ENCODE results near the gene MINDY4. TPM values are rescaled to one million over a fixed set of nuclear protein-coding genes. Genes with fewer than 3 reads are reported as not detected.

The MINDY4 gene
- total RNA-seq, 1 donor from 2014 or later: 4.7 TPM

DNA sequence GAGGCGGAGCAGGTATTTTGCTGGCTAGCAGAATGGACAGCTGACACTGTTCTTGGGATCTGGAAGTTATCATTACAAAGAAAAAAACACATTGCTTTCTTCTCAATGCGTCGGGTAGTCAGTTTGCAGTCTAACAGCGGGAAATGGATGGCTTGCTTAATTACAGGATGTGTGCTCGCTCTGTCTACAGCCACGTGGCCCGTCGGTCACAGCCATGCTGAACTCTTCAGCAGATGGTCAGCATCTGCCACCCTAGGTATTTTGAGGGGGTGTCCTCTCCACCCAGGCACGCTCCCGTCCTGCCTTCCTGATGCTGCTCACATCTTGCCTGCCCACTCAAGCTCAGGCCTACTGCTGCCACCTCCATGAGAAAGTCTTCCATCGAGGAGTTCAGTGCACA, 39.6 kb upstream of the MINDY4 start:
- no peak overlapping the region for H3K4me3 Mint-ChIP-seq (ENCODE audit: unreplicated experiment)
- H3K4me1 Mint-ChIP-seq (ENCODE audit: unreplicated experiment): peaks cover 5% of the 10 kb centered on the region
- H3K36me3 Mint-ChIP-seq (ENCODE audit: low read depth, unreplicated experiment): no peaks in the 10 kb centered on the region
- no peak overlapping the region for H3K27ac Mint-ChIP-seq (ENCODE audit: unreplicated experiment)
- H3K27me3 Mint-ChIP-seq (ENCODE audit: unreplicated experiment): peaks cover 9% of the 10 kb centered on the region
- DNase-seq (ENCODE audit: low spot score): no peak
- TF ChIP-seq, protein P1, sequence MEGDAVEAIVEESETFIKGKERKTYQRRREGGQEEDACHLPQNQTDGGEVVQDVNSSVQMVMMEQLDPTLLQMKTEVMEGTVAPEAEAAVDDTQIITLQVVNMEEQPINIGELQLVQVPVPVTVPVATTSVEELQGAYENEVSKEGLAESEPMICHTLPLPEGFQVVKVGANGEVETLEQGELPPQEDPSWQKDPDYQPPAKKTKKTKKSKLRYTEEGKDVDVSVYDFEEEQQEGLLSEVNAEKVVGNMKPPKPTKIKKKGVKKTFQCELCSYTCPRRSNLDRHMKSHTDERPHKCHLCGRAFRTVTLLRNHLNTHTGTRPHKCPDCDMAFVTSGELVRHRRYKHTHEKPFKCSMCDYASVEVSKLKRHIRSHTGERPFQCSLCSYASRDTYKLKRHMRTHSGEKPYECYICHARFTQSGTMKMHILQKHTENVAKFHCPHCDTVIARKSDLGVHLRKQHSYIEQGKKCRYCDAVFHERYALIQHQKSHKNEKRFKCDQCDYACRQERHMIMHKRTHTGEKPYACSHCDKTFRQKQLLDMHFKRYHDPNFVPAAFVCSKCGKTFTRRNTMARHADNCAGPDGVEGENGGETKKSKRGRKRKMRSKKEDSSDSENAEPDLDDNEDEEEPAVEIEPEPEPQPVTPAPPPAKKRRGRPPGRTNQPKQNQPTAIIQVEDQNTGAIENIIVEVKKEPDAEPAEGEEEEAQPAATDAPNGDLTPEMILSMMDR (IDR thresholded peaks at IDR 0.05; ENCODE audit: unreplicated experiment): no peak
- no peaks in the 10 kb centered on the region for H3K9me3 Mint-ChIP-seq (ENCODE audit: unreplicated experiment)

- TF ChIP-seq, protein P1 (IDR thresholded peaks at IDR 0.05; ENCODE audit: unreplicated experiment): no peak
- Mint-ChIP-seq H3K27me3 (ENCODE audit: unreplicated experiment) (peaks cover 9% of the 10 kb centered on the region), H3K36me3 (ENCODE audit: low read depth, unreplicated experiment) (no peaks in the 10 kb centered on the region), H3K27ac (ENCODE audit: unreplicated experiment) (no peak overlapping the region), H3K4me1 (ENCODE audit: unreplicated experiment) (peaks cover 5% of the 10 kb centered on the region), H3K4me3 (ENCODE audit: unreplicated experiment) (no peak overlapping the region), H3K9me3 (ENCODE audit: unreplicated experiment) (no peaks in the 10 kb centered on the region)
- no peak for DNase-seq (ENCODE audit: low spot score)
Measured at GRCh38 chr7:30732606-30733005, 38.6 kb upstream of the MINDY4 start.

GRCh38 chr7:30733216-30733615, 38.0 kb upstream of the MINDY4 start:
- peaks cover 7% of the 10 kb centered on the region for H3K27me3 Mint-ChIP-seq (ENCODE audit: unreplicated experiment)
- H3K27ac Mint-ChIP-seq (ENCODE audit: unreplicated experiment): no peak overlapping the region
- H3K4me1 Mint-ChIP-seq (ENCODE audit: unreplicated experiment): peaks cover 5% of the 10 kb centered on the region
- H3K4me3 Mint-ChIP-seq (ENCODE audit: unreplicated experiment): no peak overlapping the region
- DNase-seq (ENCODE audit: low spot score): no peak
- no peaks in the 10 kb centered on the region for H3K9me3 Mint-ChIP-seq (ENCODE audit: unreplicated experiment)
- H3K36me3 Mint-ChIP-seq (ENCODE audit: low read depth, unreplicated experiment): no peaks in the 10 kb centered on the region
- TF ChIP-seq, protein P1 (IDR thresholded peaks at IDR 0.05; ENCODE audit: unreplicated experiment): no peak

- no peak for DNase-seq (ENCODE audit: low spot score)
- Mint-ChIP-seq H3K4me3 (ENCODE audit: unreplicated experiment) (no peak overlapping the region), H3K27me3 (ENCODE audit: unreplicated experiment) (peaks cover 9% of the 10 kb centered on the region), H3K9me3 (ENCODE audit: unreplicated experiment) (no peaks in the 10 kb centered on the region), H3K36me3 (ENCODE audit: low read depth, unreplicated experiment) (no peaks in the 10 kb centered on the region), H3K4me1 (ENCODE audit: unreplicated experiment) (peaks cover 5% of the 10 kb centered on the region), H3K27ac (ENCODE audit: unreplicated experiment) (no peak overlapping the region)
- TF ChIP-seq, protein P1 (IDR thresholded peaks at IDR 0.05; ENCODE audit: unreplicated experiment): no peak
Measured at GRCh38 chr7:30733691-30734090, 37.5 kb upstream of the MINDY4 start.

- Mint-ChIP-seq H3K4me3 (ENCODE audit: unreplicated experiment) (no peak overlapping the region), H3K9me3 (ENCODE audit: unreplicated experiment) (no peaks in the 10 kb centered on the region), H3K27me3 (ENCODE audit: unreplicated experiment) (peaks cover 9% of the 10 kb centered on the region), H3K36me3 (ENCODE audit: low read depth, unreplicated experiment) (no peaks in the 10 kb centered on the region), H3K27ac (ENCODE audit: unreplicated experiment) (peak overlapping the region; percentile 18), H3K4me1 (ENCODE audit: unreplicated experiment) (peaks cover 5% of the 10 kb centered on the region)
- TF ChIP-seq, protein P1 (IDR thresholded peaks at IDR 0.05; ENCODE audit: unreplicated experiment): no peak
- no peak for DNase-seq (ENCODE audit: low spot score)
Measured at GRCh38 chr7:30734497-30734896, 36.7 kb upstream of the MINDY4 start.

Data from endothelial cell (in vitro differentiated cells).